ENCODE results near the gene CCDC122. TPM values are rescaled to one million over a fixed set of nuclear protein-coding genes. Genes with fewer than 3 reads are reported as not detected.

CCDC122 gene
- total and polyA plus RNA-seq, 2 of the 8 experiments (the other 6 are each of a cell fraction or from before 2014, with no cell fraction given): 2.9 to 5.8 TPM

- Histone ChIP-seq H4K91ac (replicated peaks; ENCODE audit: insufficient read length, low read length) (no peak overlapping the region), H2AK5ac (ENCODE audit: low read depth, low read length) (no peak overlapping the region), H4K20me1 (replicated peaks in 1 of 2; ENCODE audit: control insufficient read depth in 1 of 2, insufficient read depth in 2 of 2, low read length in 2 of 2) (no peaks in the 10 kb centered on the region), H3K4ac (replicated peaks; ENCODE audit: insufficient read length, low read depth, low read length) (no peak overlapping the region), H3K4me2 (ENCODE audit: insufficient read depth in 1 of 2, low read depth in 2 of 2, low read length in 2 of 2) (no peak overlapping the region; a peak in 1 of 4 replicates), H3K18ac (ENCODE audit: extremely low read depth, low read length) (no peak overlapping the region), H3K4me1 (replicated peaks in 1 of 4; ENCODE audit: control insufficient read depth in 3 of 4, insufficient read depth in 4 of 4, low read length in 3 of 4) (peaks cover 1 to 6% (median 3%) of the 10 kb centered on the region in 4 experiments; a peak in 4 of 7 replicates), H2BK5ac (ENCODE audit: low read depth, low read length) (no peak overlapping the region), H3K4me3 (ENCODE audit: extremely low read depth in 1 of 4, insufficient read depth in 2 of 4, low read depth in 3 of 4, low read length in 4 of 4) (no peak overlapping the region), H3K79me2 (ENCODE audit: control insufficient read depth in 1 of 2, insufficient read depth in 2 of 2, low read length in 2 of 2) (no peaks in the 10 kb centered on the region; a peak in 1 of 4 replicates), H3K14ac (ENCODE audit: insufficient read length) (no peak overlapping the region), H3K9me3 (ENCODE audit: insufficient read depth in 2 of 2, low read depth in 1 of 2, low read length in 1 of 2) (no peaks in the 10 kb centered on the region), H3K27me3 (replicated peaks in 1 of 4; ENCODE audit: control insufficient read depth in 3 of 4, extremely low read depth in 1 of 4, insufficient read depth in 3 of 4, low read length in 3 of 4) (peaks cover 0 to 8% (median 4%) of the 10 kb centered on the region in 4 experiments; a peak in 4 of 7 replicates), H3K56ac (replicated peaks; ENCODE audit: insufficient read length, low read depth, low read length) (no peak overlapping the region), H2BK120ac (replicated peaks; ENCODE audit: low read depth, low read length) (no peak overlapping the region), H2BK15ac (ENCODE audit: low read length) (no peak overlapping the region), H2BK12ac (ENCODE audit: low read depth, low read length) (no peak overlapping the region), H3K27ac (ENCODE audit: low read depth, low read length) (no peak overlapping the region), H4K8ac (ENCODE audit: extremely low read depth, insufficient read depth, low read length) (no peak overlapping the region), H2BK20ac (ENCODE audit: low read length) (no peak overlapping the region), H4K5ac (ENCODE audit: insufficient read length, low read depth, low read length) (no peak overlapping the region), H3K79me1 (ENCODE audit: low read depth, low read length) (no peaks in the 10 kb centered on the region), H3K9ac (replicated peaks in 1 of 4; ENCODE audit: extremely low read depth in 1 of 4, low read depth in 3 of 4, low read length in 3 of 4) (no peak overlapping the region), H2AFZ (ENCODE audit: low read length) (no peak overlapping the region), H3K36me3 (ENCODE audit: control insufficient read depth in 2 of 4, insufficient read depth in 4 of 4, low read length in 3 of 4) (no peaks in the 10 kb centered on the region), H3K23ac (ENCODE audit: insufficient read length) (no peak overlapping the region), H3K23me2 (ENCODE audit: low read depth, low read length) (peaks cover 8% of the 10 kb centered on the region; the same call in 1 of the 2 replicates)
- no peak for DNase-seq (ENCODE audit: low read depth in 1 of 2, low spot score in 2 of 2)
- no peak for FAIRE-seq
- ChIA-PET CTCF (ENCODE audit: partially characterized antibody) (interaction anchor here (0.6 kb wide), 1 partner anchor 76 kb away, joined by 3 read pairs; no protein-coding TSS in a partner anchor), POLR2A (ENCODE audit: partially characterized antibody) (no interaction called here)
- TF ChIP-seq KDM4A (IDR thresholded peaks at IDR 0.05; ENCODE audit: low read depth, low read length, severe bottlenecking) (no peak), SIX5 (IDR thresholded peaks at IDR 0.05; ENCODE audit: low read depth, low read length) (no peak), TCF12 (IDR thresholded peaks at IDR 0.05; ENCODE audit: low read depth, low read length) (no peak), EZH2 (IDR thresholded peaks at IDR 0.05; ENCODE audit: low read depth, low read length, severe bottlenecking) (no peak), E2F6 (IDR thresholded peaks at IDR 0.05) (no peak), USF2 (IDR thresholded peaks at IDR 0.05; ENCODE audit: low read length) (no peak), TAF7 (optimal IDR thresholded peaks at IDR 0.05; ENCODE audit: borderline replicate concordance, low read depth, low read length) (no peak), RBBP5 (IDR thresholded peaks at IDR 0.05; ENCODE audit: borderline replicate concordance, low read depth, low read length) (no peak), SRF (IDR thresholded peaks at IDR 0.05; ENCODE audit: low read depth, low read length) (no peak), BACH1 (IDR thresholded peaks at IDR 0.05; ENCODE audit: low read length) (no peak), JUND (IDR thresholded peaks at IDR 0.05; ENCODE audit: low read length) (no peak), HDAC6 (IDR thresholded peaks at IDR 0.05; ENCODE audit: low read depth, low read length) (no peak), RFX5 (IDR thresholded peaks at IDR 0.05; ENCODE audit: borderline replicate concordance, low read depth, low read length) (no peak), SIRT6 (IDR thresholded peaks at IDR 0.05; ENCODE audit: low read length) (no peak)
Observed at GRCh38 chr13:43880926-43881325, 1.4 kb upstream of the CCDC122 start.
